ENCODE measurements around the gene IGSF21.

GRCh38 chr1:18278946-18279345 is 171.3 kb downstream of the IGSF21 start:
- no peak for TF ChIP-seq POLR2A (IDR thresholded peaks at IDR 0.05; ENCODE audit: low read depth, low read length)
- no peak for TF ChIP-seq TAF1 (IDR thresholded peaks at IDR 0.05; ENCODE audit: low read depth, low read length)

All from GM12891 (cell line).